GM04503 (cell line): ENCODE data around the gene C11orf97.
"Not testable (repeated sequence)": the region's sequence is repeated elsewhere in the genome, so short reads cannot be mapped to it uniquely, and the experiment has no call there.

ENCODE experiments used
- DNase-seq: peaks from one replicate; pipeline ENCODE4 v3.0.0-alpha.2; 2012; ENCODE audit warnings: low read depth

The C11orf97 gene

DNA sequence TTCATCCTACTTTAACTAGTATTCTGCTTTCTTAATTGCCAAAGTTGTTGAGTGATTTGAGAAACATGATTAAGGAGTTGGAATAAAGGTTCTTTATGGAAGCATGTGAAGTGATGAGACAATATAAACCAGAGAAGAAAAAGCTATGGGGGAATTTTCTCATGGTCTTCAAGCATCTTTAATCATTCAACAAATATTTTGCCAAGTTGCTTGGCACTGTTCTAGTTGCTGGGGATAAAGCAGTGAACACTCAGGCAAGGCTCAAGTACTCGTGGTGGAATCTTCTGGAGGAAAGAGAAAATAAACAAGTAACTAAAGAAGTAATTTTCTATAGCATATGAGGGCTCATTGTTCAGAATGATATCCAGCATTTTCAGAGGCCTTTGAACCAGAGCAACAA, 45.7 kb downstream of the C11orf97 start:
- DNase-seq: peak; percentile 61

DNA sequence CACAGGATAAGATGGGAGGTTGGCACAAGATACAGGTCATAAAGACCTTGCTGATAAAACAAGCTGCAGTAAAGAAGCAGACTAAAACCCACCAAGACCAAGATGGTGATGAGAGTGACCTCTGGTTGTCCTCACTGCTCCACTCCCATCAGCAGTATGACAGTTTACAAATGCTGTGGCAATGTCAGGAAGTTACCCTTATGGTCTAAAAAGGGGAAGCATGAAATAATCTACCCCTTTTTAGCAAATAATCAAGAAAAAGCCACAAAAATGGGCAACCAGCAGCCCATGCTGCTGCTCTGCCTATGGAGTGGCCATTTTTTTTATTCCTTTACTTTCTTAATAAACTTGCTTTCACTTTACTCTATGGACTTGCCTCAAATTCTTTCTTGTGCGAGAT, 46.2 kb downstream of the C11orf97 start:
- no peak for DNase-seq

DNA sequence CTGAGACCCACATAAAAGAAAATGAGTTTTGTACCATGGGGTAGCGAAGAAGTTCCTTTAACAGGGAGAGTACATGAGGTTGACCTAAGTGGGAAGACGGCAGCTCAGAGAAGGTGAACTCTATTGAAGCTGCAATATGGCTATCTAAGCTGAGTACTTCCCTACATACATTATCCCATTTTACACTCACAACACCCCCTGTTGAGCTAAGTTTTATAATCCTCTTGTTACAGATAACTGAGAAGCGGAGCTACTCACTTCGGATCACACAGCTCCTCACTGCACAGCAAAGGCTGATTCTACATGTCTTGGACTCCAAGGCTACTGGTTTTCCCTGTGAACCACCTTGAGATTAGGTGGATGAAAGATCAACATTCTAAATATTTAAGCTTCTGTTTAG, 46.7 kb downstream of the C11orf97 start:
- no peak for DNase-seq

DNA sequence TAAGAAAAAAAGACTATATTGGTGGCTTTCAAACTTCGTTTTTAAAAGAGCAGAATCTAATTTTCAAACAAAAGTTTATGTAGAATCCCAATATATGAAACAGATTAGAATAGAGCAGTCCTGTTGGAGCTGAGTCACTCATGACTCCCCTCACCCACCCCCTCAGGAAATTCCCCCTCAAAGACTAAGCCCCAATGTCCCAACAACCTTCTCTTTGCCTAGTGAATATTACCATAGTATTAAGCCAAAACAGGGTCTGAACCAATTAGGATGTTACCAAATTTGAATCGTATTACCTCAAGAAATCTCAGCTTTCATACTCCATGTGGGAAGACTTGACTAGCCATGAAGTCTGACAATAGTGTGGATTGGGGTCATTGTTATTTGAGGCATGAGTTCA, 47.1 kb downstream of the C11orf97 start:
- DNase-seq: no peak

DNA sequence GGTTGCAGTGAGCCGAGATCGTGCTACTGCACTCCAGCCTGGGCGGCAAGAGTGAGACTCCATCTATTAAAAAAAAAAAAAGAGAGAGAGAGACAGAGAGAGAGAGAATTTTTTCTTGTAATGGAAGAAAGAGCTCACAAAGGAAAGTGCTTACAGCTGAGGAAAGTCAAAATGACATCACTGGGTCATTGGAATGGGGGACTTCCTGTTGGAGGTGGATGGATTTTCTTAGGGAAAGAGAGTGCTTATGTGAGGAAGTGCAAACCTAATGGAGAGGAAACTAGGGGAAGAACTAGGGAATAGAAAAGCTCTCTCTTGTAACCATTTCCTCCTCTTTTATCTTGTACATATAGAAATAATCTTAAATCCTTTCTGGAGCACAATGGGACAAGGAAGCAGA, 48.6 kb downstream of the C11orf97 start:
- DNase-seq: no peak

DNA sequence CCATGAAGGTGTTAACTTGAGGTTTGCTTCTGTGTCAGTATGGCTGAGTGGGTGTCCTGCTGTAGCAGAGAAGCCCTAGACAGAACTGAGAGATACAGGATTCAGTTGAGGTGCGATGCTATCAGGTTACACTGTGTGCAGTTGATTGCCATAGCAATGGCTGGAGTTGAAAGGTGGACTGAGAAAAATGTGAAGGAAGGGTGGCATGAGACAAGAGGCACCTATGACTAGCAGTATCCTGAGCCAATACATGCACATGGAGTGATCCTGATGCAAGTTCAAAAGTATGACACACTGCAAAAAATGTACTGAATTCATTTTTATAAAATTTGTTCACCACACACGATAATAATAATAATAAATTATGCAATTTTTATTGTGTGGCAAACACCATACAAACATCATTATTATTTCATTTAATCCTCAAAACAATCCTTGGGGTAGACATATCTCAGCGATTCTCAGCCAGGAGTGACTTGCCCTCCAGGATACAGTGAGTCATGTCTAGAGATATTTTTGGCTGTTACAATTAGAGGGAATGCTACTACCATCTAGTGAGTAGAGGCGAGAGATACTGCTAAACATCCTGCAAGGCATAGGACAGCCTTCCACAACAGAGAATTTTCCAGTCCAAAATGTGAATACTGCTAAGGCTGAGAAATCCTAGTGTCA, 51.1 kb downstream of the C11orf97 start:
- DNase-seq: peak; percentile 58

DNA sequence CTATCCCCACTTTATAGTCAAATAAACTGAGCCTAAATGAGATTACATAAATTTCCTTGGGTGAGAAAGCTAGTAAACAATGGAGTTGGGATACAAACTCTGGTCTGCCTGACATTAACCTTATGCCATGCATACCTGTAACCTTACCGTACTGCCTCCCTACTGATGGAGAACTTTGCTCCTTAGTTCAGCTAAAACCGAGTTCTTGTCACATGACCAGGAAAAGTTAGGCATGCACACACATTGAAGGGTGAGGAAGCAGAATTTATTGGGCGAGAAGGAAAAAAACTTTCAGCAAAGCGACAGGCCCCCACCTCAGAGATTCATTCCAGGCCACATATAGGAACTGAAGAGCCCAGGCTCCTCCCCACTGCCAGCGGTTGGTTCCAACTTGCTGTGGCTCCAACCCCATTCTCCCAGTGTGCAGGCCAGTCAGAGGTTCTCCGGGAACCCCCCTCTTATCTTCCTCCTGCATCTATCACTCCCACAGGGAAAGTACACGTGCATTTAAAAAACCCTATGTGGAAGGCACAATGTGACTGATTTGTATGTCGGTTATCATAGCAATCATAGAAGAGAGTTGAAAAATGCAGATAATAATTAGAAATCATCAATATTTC, 51.7 kb downstream of the C11orf97 start:
- DNase-seq: no peak

DNA sequence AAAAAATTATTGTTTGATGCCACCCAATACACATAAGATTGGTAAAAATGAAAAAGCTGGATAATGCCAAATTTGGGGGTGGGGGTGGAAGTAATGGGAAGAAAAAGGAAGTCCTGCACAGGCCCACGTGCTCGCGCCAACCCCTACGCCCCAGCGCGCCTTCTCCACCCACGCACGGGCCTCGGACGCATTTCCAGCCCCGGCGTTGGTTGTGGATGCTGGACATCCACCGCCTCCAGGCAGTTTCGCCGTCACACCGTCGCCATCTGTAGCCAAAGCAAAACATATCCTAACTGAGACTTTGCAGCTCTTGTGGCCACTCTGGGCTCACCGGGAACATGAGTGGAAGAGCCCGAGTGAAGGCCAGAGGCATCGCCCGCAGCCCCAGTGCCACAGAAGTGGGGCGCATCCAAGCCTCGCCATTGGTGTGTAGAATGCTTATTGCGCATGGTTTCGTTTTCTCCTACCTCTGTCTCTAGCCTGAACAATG, 55.0 kb downstream of the C11orf97 start, which contains the start of gene PIWIL4:
TSS of gene PIWIL4 (plus strand) at position 188 of the 490 bp plus-strand sequence. CDS start at position 339, 151 bp downstream.
- no peak for DNase-seq

DNA sequence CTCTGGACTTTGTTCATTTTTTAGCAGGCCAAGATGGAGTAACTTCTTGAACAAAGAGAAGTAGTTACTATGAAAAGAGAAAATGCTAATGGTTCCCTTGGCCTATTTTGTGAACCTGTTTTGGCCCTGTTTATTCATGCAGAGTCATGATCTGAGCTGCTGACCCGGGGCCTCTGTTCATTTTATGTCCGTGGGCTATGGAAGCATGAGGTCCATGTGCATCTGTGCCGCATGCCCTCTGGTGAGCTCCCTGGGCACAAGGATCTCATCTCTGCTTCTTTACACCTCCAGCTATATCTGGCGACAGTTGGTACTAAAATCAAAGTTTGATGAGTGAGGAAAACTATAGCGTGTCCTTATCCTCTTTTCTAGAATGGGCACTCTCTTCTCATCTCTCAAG, 55.9 kb downstream of the C11orf97 start:
- DNase-seq: no peak

DNA sequence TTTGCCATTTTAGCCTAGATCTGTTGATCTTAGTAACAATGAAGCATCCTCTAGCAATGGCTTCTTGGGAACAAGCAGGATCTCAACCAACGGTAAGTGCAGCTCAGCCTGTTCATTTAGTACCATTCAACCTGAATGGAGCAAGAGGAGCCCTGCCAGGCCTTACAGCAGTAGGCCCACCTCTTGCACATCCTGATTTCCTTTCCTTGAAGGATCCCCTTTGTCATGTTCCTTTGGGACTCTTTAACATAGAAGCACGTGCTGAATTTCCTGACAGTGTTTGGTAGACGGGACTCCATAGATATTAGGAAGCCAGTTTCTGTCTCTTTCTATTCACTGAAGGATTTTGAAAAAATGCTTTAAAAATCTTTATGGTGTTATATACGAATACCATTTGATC, 56.5 kb downstream of the C11orf97 start:
- no peak for DNase-seq

DNA sequence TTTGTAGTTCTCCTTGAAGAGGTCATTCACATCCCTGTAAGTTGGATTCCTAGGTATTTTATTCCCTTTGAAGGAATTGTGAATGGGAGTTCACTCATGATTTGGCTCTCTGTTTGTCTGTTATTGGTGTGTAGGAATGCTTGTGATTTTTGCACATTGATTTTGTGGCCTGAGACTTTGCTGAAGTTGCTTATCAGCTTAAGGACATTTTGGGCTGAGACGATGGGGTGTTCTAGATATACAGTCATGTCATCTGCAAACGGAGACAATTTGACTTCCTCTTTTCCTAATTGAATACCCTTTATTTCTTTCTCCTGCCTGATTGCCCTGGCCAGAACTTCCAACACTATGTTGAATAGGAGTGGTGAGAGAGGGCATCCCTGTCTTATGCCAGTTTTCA, 60.7 kb downstream of the C11orf97 start:
- not testable (repeated sequence) for DNase-seq

DNA sequence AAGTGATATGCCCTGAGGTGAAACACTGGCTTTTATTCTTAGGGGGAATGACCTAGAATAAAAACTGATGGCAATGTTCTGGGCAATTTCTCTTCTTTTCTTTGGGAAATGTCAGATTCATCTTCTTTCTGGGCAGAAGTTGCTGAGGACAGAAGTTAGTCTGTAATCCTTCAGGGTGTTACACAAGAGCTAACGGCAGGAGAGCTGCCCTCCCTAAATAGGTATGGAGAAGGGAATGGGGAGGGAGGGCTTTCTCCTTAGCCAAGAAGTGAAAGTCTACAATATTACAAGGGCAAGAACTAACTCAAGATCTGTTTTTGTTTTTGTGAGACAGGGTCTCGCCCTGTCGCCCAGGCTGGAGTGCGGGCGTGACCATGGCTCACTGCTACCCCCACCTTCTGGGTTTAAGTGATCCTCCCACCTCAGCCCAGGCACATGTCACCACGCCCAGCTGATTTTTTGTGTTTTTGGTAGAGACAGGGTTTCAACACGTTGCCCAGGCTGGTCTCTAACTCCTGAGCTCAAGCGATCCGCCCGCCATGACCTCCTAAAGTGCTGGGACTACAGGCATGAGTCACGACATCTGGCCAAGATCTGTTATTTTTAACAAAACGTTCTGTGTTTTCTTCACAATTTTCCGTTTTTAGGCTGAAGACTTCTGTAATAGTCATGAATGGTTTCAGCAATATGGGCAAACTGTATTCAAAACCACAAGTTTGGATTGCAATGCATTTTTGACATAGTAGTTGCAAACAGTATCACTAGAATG, 62.1 kb downstream of the C11orf97 start:
- peak; percentile 73 for DNase-seq

DNA sequence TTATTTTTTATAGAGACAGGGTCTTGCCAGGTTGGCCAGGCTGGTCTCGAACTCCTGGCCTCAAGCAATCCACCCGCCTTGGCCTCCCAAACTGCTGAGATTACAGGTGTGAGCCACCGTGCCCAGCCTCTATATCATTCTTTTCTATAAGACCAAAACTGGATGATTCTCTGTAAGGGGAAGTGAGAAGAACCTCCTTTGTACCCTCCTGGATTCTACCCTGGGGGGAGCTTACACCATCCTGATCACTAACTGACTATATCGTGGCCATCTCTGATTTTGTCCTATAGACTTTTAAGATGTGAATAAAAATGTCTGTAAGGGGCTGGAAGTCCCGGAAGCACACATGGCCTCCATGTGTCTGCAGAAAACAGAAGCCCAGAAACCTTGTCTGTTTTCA, 64.0 kb downstream of the C11orf97 start:
- DNase-seq: no peak

DNA sequence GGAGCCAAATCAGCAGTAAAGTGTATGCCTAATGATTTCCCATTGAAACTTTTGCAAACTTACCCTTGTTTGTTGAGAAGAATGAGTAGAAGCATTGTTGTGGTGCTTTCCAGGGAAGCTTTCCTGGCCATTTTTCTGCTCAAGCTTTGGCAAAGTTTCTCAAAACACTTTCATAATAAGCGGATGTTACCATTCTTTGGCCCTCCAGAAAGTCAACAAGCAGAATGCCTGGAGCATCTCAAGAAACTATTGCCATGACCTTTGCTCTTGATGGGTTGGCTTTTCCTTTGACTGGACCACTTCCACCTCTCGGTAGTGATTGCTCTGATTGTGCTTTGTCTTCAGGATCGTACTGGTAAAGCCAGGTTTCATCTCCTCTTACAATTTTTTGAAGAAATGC, 65.6 kb downstream of the C11orf97 start:
- DNase-seq: no peak
